Adrenal gland (tissue), 5 donors: ENCODE results near the gene MKNK2.

ENCODE experiments used
- POLR2A ChIP-seq, 2 donors: fragments of 450-650 bp; IDR thresholded peaks; one replicate each; pipeline ENCODE4 v1.6.1; 2017; ENCODE audit warnings: antibody characterized with exemption in 2 of 2, mild to moderate bottlenecking in 2 of 2, moderate library complexity in 1 of 2
- TF ChIP-seq, protein P1 (sequence below), 6 experiments: fragments of 450-650 bp in 4 of 6; fragments of 200-600 bp in 2 of 6; sonication (generic) in 1 of 6; IDR thresholded peaks; 1 replicate in 5 of 6; 2 replicates in 1 of 6; pipeline versions ENCODE4 v1.5.1 to v1.8.0; 2016 to 2021; ENCODE audit warnings: antibody characterized with exemption in 6 of 6, mild to moderate bottlenecking in 2 of 6, moderate library complexity in 1 of 6
- donor health status: DM: no; HTN: no; CAD: no.

DNA sequence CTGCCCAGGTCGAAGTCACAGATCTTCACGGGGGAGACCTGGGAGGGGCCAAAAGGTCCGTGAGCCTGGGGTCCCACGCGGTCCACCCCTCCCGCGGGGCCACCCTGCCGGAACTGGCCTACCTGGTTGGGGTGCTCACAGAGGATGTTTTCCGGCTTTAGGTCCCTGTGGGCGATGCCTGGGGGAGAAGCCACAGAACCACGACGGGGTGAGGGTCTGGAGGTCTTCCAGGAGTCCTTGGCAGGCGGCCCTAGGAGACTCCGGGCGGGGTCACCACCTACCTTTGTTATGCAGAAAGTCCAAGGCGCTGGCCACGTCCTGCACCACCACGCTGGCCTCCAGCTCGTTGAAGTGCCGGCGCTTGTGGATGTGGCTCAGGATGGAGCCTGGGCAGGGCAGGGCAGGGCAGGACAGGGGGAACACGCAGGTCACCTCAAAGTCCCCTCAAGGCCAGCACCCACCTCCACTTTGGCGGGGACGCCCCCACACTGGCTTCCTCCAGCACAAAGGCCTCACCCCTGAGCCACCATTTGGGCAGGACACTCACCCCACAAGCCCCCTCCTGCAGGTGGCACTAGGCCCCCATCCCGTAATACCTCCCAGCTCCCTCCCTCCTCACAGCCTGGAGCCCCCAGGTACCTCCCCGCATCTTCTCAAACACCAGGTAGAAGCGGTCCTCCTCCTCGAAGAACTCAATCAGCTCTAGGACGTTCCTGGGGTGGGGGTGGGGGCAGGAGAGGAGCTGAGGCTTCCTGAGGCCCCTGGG is 8.4 kb downstream of the MKNK2 start:
- no peak for TF ChIP-seq POLR2A (IDR thresholded peaks at IDR 0.05)
- TF ChIP-seq, protein P1, sequence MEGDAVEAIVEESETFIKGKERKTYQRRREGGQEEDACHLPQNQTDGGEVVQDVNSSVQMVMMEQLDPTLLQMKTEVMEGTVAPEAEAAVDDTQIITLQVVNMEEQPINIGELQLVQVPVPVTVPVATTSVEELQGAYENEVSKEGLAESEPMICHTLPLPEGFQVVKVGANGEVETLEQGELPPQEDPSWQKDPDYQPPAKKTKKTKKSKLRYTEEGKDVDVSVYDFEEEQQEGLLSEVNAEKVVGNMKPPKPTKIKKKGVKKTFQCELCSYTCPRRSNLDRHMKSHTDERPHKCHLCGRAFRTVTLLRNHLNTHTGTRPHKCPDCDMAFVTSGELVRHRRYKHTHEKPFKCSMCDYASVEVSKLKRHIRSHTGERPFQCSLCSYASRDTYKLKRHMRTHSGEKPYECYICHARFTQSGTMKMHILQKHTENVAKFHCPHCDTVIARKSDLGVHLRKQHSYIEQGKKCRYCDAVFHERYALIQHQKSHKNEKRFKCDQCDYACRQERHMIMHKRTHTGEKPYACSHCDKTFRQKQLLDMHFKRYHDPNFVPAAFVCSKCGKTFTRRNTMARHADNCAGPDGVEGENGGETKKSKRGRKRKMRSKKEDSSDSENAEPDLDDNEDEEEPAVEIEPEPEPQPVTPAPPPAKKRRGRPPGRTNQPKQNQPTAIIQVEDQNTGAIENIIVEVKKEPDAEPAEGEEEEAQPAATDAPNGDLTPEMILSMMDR (IDR thresholded peaks at IDR 0.05) = no peak
